Adipose tissue (tissue), 3 donors: ENCODE data around the gene GJD3. TPM values are rescaled to one million over a fixed set of nuclear protein-coding genes. Genes with fewer than 3 reads are reported as not detected.
A peak's percentile ranks its signal among the peaks of the same experiment; 100 is the strongest.

Experiments used
- H3K27ac ChIP-seq: one replicate; pipeline ENCODE4 v1.5.1; 2013; ENCODE audit warnings: low read depth, low read length
- WGBS, 3 donors: extraction: QIAGEN DNeasy Blood & Tissue Kit; methylation state at CpG; one replicate each; pipeline ENCODE4 v1.1.7; 2013; 5-methylcytosine and 5-hydroxymethylcytosine counted together
- polyA plus RNA-seq, 3 donors: library from polyadenylated mRNA; stranded (reverse); fragments of 200-250 nt; gene quantifications; one replicate each; pipeline ENCODE4 v1.2.3, GENCODE V29; 2013
- donor health status: healthy with polysubstance abuse.
- donor health status: Bipolar disorder and iron deficiency.
- donor health status: healthy.

The GJD3 gene
- polyA plus RNA-seq, 3 donors: 0.78 to 1.0 TPM; not detected in 1

DNA sequence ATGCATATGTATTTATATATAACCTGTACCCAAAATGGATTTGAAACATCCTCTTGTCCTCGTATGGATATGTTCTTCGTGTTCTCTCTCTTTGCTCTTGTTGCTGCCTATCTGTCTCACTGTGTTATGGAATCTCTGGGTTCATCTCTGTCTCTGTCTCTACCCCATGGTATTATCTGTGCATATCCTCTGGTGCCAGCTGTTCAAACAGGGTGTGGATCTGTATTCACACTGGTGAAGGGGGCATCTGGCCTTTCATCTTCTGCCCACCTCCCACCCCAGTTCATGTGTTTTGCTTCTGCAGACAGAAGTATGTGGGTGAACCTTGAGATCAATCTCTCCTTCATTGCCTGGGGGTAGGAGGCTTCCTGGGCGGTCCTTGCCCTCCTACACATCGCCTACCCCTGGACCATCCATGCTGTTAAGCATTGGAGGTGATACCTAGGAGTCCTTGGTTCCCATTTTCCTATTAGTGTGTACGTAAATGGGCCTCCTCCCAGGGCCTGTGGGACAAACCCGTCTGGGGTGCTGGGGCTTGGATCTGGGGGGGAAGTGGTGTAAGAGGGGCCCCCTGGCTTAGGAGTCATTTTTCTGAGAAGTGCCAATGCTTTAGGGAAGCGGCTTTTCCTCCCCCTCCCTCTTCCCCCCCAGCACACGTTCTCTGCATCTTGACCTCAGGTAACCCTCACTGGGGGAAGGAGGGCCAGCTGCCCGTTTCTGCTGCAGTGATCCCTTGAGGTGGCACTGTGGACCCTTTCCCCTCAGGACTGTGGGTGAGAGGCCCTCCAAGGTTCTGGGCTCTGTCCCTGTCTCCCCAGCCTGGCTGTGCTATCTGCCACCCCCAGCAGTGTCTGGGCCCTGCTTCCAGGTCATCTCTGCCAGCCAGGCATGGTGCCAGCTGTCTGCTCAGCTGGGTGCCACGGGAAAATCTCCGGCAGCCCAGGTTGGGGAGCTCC lies 34.4 kb downstream of the GJD3 start:
- H3K27ac ChIP-seq: peak overlapping the region; percentile 51
- whole genome bisulfite sequencing, 3 donors: 23 to 33% (median 26%) methylated on average over 10 to 11 of the region's 11 CpGs

DNA sequence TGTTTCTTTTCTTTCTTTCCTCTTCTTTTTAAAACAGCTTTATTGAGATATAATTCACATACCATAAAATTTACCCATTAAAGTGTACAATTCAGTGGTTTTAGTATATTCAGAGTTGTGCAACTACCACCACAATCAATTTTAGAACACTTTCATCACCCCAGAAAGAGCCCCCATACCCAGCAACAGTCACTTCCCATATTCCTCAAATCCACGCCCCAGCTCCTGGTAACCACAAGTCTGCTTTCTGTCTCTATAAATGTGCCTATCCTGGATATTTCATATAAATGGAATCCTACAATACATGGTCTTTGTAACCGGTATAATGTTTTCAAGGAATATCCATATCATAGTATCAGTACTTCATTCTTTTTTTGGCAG lies 36.2 kb downstream of the GJD3 start:
- WGBS, 3 donors: 72 to 88% (median 74%) methylated on average over 2 of the region's 2 CpGs
- H3K27ac ChIP-seq: no peak overlapping the region

DNA sequence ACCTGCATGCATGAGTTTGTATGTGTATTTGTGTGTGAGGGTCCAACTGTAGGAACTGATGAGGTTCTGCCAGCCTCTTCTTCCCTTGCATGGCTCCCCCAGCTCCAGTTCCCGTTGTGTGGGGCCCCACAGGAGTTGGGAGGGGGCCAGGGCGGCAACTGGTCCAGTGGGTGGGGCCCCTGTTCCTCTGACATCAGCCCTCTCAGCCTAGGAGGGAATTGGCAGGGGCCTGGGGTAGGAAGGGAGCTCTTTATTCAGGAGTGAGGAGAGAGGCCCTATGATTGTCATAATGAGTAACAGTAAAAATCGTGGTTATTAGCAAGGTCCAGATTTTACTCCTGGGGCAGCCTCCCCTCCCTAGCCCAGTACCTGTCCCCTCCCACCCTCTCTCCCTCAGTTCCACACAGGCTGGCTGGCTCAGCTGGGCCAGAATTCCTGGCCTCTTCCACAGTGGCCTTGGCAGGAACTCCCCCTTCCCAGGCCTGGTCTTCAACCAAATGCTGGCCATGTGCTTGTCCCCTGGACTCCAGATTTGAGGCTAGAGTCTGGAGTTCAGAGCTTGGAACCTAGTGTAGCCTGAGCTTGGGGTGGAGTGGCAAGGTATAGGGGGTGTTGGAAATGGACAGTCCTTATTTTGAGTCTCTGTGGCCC lies 36.7 kb downstream of the GJD3 start:
- 3 to 17% (median 5%) methylated on average over 3 of the region's 3 CpGs for WGBS, 3 donors
- H3K27ac ChIP-seq: no peak overlapping the region

DNA sequence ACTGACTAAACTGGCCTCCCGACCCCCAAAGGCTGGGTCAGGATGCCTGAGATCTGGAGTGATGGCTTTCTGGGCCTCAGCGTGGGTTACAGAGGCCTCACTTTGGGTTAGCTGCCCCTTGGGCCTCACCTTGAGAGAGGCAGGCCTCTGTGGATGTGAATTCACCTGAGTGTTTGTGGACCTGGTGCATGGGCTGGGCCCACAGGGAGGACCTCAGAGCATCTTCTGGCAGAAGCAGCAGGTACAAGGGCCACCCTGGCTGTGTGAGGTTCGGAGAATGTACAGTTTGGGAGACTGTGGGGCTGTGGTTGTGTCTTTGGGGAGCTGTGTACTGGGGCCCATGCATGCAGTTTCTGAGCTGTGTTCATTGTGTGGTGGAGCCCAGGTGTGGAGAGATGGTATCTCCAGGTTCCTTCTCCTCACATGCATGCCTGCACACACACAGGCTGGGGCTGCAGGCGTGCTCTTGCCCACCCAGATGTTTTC lies 37.2 kb downstream of the GJD3 start:
- H3K27ac ChIP-seq: no peak overlapping the region
- WGBS, 3 donors: 70 to 84% (median 76%) methylated on average over 4 of the region's 4 CpGs

DNA sequence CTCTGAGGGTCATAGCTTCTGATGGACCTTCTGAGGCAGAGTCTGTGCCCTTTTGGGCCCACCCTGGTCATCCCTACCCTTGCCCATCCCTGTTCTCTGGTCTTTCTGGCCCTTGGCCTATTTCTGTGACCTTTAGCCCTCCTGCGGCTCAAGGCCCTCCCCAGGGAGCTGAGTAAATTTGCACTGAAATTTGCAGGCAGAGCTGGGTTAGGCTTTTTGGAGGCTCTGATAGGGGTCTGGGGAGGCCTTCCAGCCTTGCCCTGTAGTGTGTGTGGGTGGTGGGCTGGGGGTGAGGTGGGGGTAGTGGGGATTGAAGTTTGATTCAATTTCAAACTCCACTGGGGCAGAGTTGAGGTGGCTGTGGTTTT lies 37.7 kb downstream of the GJD3 start:
- no peak overlapping the region for H3K27ac ChIP-seq
- WGBS, 3 donors: 12 to 62% (median 52%) methylated on average over 1 of the region's 1 CpG

DNA sequence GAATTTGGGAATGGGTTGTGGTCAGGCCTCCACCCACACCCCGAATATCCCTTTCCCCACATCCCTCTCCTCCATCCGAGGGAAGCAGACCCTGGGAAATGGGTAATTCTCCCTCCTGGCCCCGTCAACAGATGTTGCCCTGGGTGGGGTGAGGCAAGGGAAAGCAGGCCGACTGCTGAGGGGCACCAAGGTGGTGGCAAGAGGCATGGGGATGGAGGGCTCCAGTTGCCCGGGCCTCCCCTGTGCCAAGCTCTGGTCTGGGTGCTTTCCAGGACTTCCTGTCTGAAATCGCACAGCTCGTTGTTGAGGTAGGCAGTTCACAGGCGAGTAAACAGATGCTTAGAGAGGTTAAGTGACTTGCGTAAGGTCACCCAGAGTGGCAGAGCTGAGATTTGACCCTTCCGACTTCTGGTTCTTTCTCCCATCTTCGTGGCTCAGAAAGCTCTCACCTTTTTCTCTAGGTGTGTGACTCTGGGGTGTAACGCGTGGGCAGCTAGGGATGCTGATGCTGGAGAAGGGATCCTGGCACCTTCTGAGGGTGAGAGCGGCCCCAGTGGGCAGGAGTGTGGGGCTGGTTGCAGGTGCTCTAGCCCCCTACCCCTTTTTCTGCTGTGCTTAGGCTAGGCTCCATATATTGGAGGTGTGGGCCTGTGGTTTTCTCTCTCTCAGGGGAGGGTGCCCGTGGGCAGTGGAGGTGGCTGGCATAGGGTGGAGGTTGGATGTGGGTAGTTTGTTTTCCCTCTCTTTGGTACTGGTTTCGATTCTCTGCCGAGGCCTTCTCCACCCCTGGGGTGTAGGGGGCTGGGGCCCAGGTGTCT lies 38.3 kb downstream of the GJD3 start:
- 45 to 63% (median 46%) methylated on average over 15 to 17 of the region's 17 CpGs for WGBS, 3 donors
- no peak overlapping the region for H3K27ac ChIP-seq

DNA sequence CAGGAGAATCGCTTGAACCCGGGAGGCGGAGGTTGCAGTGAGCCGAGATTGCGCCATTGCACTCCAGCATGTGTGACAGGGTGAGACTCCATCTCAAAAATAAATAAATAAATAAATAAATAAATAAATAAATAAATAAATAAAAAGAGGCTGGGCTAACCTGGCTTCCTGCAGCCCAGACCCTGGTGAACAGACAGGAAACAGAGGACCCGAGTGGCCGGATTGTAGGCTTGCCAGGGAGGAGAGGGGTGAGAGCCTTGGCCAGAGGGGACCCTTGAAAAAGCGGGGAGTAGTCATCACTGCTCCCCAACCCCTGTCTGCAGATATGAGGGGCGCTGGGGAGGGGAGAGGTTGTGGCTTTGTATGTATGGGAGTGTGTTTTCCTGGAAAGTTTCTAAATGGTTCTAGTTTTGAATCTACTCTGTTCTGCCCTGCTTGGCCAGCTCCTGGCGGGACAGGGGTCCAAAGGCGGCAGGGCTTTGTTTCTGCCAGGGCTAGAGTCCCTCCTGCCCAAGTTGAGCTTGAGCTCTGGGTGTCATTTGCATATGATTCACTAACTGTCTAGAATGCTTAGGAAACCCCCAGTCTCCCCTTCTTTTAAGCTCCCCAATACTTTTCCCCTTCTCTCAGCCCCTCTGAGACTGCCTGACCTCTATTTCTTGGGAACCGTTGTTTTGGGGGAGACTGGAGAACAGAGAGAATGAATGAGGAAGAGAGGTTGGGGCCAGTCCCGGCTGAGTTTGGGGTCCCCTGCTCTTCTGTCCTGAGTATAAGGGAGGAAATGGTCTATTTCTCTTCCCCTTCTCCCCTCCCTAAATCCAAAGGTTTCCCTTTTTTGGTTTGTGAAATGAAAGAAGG lies 39.2 kb downstream of the GJD3 start:
- 63 to 81% (median 64%) methylated on average over 11 to 13 of the region's 13 CpGs for WGBS, 3 donors

DNA sequence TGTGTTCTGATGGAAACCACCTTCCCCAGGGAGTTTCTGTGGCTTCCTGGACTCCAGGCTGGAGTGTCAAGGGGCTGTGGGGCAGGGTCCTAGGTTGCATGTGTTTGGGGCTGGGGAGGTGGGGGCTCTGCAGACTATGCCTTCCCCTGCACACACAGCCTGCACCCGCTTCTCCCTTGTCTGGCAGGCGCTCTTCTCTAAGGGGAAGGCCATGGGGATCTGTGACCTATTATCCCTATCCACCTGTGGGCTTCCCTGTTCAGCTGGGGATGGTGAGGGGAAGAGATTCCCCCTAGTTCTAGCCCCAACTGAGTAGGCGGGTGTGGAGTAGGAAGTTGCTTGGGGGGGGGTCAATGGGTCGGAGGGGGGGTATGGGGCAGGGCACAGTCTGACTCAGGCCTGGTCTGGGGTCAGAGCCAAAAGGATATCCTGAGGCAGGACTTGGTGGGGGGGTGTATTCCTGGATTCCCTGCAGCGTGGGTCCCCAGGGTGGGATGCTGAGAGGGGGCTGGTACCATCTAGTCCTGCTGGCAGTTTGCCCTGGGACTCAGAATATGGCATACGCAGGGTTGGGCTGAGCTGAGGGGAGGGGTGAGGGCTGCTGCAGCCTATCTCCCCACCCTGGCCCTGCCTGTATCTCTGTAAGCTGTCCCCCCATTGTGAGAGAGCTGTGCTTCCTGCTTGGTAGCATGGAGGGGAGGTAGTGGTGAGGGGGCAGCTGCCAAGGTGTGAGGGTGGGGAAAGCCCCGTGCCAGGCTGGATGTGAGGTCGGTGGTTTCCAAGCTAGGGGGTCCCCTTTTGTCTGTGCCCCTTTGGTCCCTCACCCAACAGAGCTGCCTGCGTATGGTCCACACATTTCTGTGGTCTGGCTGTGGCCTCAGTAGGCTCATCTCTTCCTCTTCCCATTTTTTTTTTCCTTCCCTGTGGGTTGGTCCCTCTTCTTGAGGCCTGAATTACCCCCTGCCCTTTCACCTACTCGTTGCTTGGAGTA lies 40.9 kb downstream of the GJD3 start:
- H3K27ac ChIP-seq: peak overlapping the region; percentile 65
- WGBS, 3 donors: 16 to 61% (median 24%) methylated on average over 10 of the region's 10 CpGs

More for the DNA sequence above, 39.2 kb downstream of the GJD3 start:
- no peak overlapping the region for H3K27ac ChIP-seq

DNA sequence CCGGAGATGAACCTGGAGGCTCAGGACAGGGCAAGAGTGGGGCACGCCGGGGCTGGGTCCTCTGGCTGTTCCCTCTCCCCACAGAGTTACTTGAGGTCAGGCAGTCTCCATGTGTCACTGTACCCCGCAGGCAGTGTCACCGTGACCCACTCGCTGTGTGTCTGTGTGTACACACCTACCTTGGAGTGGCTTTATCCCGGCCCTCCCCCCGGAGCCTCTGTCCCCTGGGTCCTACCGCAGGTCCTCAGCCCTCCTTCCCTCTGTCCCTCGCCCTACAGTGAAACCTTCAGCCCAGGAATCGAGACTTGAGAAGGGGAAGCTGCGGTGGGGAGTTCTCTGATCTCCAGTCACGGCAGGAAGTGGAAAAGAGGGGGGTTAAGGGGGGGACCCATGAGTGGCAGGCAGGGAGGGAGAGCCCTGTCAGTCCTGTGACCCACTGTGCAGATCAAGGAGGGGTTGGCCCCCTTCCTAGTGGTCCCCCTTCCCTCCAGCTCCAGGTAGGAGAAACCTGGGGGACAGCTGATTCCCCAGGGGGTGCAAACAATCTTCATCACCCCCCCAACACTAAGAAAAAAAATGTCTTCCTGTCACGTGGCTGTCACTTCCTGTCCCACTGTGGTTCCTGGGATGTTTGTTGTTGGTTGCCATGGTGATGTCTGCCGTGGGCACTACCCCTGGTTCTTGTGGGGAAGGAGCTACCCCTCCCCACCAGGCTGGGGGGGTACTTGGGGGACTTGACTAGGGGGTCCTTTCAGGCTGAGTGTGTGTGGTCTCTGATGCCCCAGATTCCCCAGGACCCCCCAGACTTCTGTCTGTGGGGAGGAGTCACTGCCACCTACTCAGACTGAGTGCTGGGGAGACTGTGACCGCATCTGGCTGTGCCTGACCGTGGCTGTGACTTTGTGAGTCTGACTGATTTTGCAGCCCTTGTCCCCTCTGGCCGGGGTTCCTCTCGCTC lies 41.9 kb downstream of the GJD3 start:
- 10 to 25% (median 16%) methylated on average over 19 of the region's 19 CpGs for WGBS, 3 donors

DNA sequence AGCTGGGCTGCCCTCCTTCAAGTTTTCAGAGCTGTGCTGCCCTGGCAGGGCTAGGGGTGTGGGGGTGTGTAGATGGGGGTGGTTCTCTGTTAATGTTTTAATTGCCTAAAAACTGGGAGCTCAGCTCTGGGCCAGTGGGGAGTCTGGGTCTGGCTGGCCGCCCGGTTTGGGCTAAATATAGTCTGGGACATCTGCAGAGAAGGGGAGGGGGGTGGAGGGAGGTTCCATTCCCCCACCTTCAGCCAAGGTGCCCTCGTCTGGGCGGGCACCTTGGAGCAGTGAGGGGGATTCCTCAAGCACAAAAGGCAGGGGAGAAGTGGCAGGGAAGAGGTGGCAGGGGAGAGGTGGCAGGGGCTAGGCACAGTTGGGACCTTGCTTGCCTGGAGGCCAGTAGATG lies 42.6 kb downstream of the GJD3 start:
- H3K27ac ChIP-seq: peak overlapping the region; percentile 65
- WGBS, 3 donors: 0 to 13% (median 10%) methylated on average over 4 of the region's 4 CpGs

More for the DNA sequence above, 41.9 kb downstream of the GJD3 start:
- peak overlapping the region; percentile 65 for H3K27ac ChIP-seq

DNA sequence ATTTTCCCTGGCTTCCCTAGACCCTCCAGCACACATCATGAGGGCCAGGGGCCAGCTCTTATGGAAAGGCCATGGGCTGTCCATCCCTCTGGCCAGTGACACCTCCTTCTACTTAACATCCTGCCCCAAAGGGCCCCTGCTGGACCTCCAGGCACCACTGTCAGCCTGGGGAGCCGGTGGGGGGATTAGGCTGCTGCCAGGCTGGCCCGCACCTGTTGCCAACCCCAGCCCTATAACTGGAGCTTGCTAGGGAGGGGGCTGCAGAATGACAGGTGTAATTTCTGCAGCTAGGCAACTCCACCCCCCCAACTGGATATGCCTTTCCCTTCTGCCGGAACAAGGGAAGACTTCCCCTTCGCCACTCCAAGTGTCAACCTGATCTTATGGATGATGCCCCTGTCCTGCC lies 43.0 kb downstream of the GJD3 start:
- WGBS, 3 donors: 35 to 43% (median 40%) methylated on average over 4 of the region's 4 CpGs

DNA sequence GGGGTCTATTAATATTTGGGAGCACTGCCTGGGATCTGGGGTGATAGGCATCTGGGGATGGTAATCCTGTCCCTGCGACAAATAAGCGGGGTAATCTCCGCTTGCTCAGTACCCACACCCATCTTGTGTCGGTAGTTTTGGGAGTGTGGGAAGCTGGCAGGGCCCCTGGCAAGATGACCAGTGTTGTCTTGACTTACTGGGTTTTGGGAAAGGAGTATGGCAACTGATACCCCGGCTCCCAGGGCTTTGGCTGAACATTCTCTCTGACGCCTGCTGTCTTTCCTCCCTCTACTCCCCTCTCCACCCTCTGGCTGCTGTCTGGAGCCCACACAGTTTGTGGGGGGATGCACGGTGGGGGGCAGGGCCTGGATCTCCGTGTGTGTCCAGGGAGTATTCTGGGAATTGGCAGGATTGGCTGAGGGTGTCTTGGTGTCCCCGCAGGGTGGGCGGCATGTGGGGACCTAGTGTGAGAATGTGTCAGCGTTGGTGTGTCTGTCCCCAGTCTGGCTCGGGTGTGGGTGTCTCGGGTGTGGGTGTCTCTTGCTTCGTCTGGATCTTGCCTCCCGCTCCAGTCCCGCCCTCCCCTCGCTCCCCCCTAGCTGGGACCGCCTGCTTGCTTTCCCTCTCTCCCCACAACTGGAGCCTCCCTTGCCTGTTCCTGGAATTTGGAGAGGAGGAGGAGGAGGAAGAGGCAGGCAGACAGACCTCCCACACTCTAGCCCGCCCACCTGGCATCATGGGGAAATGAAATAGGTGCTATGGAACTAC lies 43.6 kb downstream of the GJD3 start:
- 26 to 46% (median 29%) methylated on average over 19 of the region's 19 CpGs for WGBS, 3 donors
- H3K27ac ChIP-seq: no peak overlapping the region

More for the DNA sequence above, 43.0 kb downstream of the GJD3 start:
- peak overlapping the region; percentile 65 for H3K27ac ChIP-seq

DNA sequence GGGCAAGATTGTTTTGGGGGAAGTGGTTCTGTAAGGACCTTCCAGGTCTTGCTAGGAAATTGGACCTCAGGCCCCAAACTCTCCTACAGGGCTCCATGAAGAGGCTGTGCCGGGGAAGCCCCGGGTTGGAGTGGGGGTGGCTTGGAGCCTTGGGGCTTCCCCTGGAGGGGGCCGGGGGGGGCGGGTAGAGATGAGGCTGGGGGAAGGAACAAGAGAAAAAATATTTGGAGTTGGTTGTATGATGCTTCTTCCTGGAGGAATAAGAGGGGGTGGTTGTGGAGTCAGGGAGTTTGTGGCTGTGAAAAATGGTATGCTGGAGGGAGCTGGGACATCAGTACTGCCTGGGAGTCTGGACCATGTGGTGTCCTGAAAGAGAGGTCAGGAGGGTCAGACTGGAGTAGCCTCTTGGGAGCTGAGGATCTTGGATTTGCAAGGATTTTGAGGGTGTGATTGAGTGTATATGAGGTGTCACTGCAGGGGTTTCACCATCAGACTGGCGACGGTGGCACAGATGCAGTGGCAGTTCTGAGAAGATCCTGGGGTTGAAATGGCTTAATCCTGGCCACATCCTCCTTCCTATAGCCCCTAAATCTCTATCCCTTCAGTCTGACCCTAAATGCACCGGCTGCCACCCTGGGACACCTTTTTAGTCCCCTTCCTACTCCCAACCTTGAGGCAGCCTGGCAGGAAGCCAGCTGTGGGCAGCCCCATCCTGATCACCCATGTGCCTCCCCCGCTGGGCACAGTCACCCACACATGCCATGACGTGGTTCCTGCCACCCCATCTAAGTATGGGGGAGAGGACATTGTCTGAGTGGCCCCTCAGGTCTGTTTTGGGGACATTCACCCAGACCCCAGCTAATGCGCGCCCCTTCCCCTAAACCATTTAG lies 44.6 kb downstream of the GJD3 start:
- WGBS, 3 donors: 43 to 50% (median 46%) methylated on average over 11 of the region's 11 CpGs
- no peak overlapping the region for H3K27ac ChIP-seq

DNA sequence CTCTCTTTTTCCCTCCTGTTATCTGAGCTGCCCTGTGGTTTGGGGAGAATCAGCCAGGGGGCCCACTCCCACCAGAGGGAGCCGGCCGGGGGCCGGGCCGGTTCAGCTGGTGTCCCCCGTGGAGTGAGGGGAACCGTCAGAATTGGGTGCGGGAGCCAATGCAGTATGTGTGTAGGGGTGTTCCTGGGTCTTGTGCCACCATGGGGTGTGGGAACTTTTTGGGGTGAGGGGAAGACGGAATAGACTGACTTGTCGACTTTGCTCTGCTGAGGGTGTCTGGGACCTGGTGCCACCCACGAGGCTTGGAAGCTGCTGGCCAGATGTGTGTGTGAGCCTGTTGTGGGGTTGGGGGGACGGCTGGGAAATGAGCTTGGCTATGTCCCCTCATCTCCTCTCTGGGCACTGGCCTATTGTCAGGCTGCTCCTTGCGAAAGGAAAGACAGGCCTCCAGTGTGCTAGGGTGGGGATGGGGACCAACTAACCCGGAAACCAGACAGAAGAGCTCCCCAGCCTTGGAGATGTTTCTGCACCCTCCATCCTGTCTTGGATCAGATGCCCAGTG lies 45.6 kb downstream of the GJD3 start:
- H3K27ac ChIP-seq: no peak overlapping the region
- WGBS, 3 donors: 8 to 9% (median 9%) methylated on average over 13 of the region's 13 CpGs
